Stimulated activated CD4-positive, alpha-beta T cell treated with anti-CD3 and anti-CD28 coated beads, Interleukin-15, amount 100 ng/mL, for 24 hours (primary cell): ENCODE data around the gene USP24.
"Not testable (repeated sequence)": the region's sequence is repeated elsewhere in the genome, so short reads cannot be mapped to it uniquely, and the experiment has no call there.

Source experiments
- DNase-seq: peaks from one replicate; pipeline ENCODE4 v3.0.0-alpha.2; 2020

USP24 gene

GRCh38 chr1:55231745-55232144, 16.6 kb upstream of the USP24 start:
- DNase-seq = no peak

- no peak for DNase-seq
These were observed 15.5 kb upstream of the USP24 start for GRCh38 chr1:55230659-55231058.

DNA sequence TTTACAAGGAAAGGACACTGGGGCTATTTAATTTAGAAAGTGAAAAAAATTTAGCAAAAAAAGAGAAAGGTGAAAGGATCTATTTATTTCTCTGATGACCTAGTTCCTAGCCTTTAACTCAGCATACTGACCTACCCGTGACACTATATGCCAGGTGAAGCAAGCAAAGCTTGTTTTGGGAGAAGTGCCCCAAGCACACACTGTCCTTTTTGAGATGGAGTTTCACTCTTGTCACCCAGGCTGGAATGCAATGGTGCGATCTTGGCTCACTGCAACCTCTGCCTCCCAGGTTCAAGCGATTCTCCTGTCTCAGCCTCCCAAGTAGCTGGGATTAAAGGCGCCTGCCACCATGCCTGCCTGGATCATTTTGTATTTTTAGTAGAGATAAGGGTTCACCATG, 14.6 kb upstream of the USP24 start:
- not testable (repeated sequence) for DNase-seq

- no peak for DNase-seq
These were observed 10.1 kb upstream of the USP24 start for GRCh38 chr1:55225228-55225627.

GRCh38 chr1:55224729-55225128, 9.6 kb upstream of the USP24 start:
- no peak for DNase-seq

- DNase-seq = no peak
These were observed 7.0 kb upstream of the USP24 start for GRCh38 chr1:55222152-55222551.

DNA sequence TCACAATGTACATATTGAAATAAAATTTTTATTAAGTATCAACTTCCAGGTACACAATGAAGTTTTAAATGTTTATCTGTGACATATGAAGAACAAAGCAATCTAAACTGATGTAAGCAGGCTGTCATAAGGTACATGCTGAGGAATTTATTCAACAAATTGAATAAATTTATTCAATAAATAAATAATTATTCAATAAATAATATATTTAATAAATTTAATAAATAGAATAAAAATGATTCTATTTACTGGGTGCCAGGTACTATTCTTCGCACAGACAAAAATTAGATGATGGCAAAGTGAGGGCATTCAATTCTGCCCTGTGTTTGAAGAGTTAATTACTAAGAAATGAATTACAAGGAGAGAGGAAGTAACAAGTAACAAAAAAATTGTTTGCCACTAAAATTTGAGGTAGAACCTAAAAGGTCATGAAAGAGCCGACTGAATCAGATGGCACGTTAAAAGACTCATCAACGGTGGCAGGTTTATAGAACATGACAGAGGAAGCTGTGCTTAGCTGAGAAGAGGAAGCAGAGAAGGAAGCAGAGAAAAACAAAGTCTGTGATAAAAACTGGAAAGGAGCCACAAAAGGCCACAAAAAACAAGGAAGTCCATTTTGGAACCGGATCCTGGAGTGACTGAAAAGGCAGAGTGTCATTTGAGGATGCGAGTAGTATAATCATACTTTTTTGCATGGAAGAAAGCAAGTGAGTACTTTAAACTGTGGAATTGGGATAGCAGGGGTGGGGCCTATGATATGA, 2.2 kb upstream of the USP24 start:
- DNase-seq = no peak

- DNase-seq = no peak
These were observed 932 bp upstream of the USP24 start for GRCh38 chr1:55216096-55216495.

DNA sequence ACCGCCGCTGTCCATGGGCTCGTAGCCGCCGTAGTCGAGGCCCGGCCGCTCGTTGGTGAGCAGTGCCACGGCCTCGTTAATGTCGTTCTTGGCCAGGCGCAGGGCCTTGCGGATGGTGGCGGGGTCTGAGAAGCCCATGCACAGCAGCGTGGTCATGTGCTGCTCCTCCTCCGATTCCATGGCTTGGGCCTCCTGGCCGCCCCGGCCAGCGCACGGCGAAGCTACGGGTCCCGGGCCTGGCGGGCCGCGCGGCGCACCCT, 300 bp downstream of the USP24 start:
- peak; percentile 42 for DNase-seq

DNA sequence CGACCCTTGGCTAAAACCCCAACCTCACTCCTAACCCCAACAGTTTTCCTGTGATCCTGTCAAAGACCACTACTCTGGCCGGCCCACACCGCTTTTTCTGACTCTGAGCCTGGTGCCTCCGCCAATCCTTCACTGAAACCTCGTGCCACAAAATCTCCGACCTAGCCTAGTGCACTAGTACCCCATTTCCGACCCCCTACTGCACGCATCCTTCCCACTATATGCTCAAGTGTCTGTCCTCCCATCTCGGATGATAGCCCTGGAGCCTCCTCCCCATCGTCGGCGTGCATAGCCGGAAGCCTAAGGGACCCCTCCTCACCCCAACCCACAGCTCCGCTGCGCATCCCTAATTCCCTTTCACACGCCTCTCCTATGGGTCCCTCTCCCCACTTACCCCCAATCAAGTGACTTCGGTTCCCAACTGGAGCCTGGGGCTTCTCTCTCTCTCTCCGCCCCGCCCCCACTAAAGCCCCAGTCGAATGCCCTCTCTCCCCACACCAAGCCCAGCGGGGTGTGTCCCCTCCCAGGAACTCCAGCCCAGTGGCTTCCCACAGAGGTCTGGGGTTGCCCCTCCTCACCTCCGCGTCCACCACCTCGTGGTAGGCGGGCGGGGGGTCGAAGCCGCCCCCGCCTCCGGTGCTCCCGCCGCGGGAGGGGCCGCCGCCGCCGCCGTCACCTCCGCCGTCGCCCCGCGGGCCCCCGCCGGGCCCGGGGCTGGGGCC, 791 bp downstream of the USP24 start:
- DNase-seq = peak; percentile 61

DNA sequence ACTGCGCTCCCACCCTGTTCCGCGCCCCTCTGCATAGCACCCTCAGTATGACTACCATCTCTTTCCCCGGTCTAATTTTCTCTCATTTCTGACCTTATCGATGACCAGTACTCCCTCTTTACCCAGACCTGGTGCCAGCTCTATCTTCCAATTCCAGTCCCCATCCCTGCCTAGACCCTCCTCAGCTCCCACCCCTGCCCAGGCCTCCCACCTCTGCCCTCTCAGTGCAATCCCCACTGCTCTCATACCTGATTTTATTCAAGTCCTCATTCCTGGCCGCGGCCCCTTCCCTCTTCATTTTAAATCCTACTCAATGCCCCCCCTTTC, 1.3 kb downstream of the USP24 start:
- peak; percentile 38 for DNase-seq

GRCh38 chr1:55213151-55213884, 1.8 kb downstream of the USP24 start:
- no peak for DNase-seq

- peak; percentile 26 for DNase-seq
These were observed 2.6 kb downstream of the USP24 start for GRCh38 chr1:55212349-55213150.

GRCh38 chr1:55211863-55212262, 3.3 kb downstream of the USP24 start:
- DNase-seq = no peak

- DNase-seq = no peak
These were observed 4.0 kb downstream of the USP24 start for GRCh38 chr1:55210990-55211801.

- no peak for DNase-seq
These were observed 5.9 kb downstream of the USP24 start for GRCh38 chr1:55209247-55209646.

DNA sequence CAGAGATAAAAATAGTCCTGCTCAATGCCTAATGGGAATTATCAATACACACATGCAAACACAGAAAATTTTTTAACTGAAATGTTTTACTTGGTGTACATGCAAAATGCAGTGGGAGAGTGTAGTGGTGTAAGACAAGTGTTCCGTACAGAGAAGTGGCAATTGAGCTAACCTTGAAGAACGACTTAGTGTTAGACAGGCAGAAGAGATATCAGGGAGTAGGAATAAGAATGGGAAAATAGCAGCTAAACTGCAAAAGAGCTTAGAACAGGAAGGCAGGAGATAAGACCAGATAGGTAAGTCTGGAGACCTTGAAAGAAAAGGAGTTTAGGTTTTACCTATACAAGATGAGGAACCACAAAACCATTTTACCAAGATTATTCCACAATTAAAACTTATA, 9.0 kb downstream of the USP24 start:
- DNase-seq = no peak

GRCh38 chr1:55204997-55205396, 10.2 kb downstream of the USP24 start:
- no peak for DNase-seq

GRCh38 chr1:55203064-55203463, 12.1 kb downstream of the USP24 start:
- DNase-seq = no peak

GRCh38 chr1:55200667-55201066, 14.5 kb downstream of the USP24 start:
- no peak for DNase-seq

- DNase-seq = not testable (repeated sequence)
These were observed 15.4 kb downstream of the USP24 start for GRCh38 chr1:55199735-55200134.

DNA sequence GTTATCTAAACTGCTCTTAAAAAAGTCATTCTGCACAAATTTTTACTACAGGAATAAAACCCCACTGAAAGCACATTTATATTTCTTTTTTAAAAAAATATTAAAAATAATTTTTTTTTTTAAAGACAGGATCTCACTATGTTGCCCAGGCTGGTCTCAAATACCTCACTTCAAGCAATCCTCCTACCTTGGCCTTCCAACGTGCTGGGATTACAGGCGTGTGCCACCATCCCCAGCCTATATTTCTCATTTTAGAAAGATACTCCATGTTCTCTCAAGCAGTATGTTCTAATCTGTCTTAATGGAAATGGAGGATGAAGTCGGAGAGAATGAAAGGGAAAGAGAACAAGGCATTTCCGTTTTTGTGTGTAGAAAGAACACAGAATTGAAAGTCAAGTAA, 17.1 kb downstream of the USP24 start:
- DNase-seq = no peak

DNA sequence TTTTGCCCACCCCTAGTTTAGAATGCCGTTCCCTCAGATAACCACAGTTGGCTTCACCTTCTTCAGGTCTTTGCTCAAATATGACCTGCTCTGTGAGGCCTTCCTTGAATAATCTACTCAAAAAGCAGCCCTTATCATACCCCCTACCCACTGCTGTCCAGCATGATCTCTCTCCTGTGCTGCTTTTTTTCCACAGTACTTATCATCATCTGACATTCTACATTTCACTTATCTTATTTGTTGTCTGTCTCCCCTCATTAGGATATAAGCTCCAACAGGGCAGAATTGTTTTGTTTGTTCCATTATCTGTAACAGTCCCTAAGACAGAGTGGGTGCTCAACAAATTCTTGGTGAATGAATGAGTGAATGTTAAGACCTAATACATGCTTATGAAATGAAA, 18.1 kb downstream of the USP24 start:
- DNase-seq = no peak
